HuH-7.5 (cell line): ENCODE results near the gene MAGEB18.

ENCODE experiments used
- DNase-seq: peaks from one replicate; pipeline ENCODE4 v3.0.0; 2011; ENCODE audit warnings: low spot score

MAGEB18 gene

DNA sequence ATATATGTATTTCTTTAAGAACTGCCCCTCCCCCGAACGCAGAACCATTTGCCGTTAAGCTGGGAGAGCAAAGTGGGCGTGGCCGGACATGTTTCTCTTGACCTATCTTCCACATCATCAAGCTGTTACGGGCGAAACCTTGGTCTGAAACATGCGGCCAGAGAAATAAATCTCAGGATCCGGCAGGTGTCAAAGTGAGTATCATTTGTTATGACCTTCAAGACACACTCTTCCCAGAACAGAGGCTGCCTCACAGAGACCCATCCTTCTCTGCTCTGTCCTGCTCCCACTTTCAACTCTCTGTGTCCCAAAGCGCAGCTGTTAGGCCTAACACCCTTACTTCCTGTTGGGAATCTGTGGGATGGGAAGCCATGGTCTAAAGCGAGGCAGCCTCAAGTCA, at the start of gene MAGEB18:
Gene MAGEB18, plus strand, starts transcription at position 70 of the 400 bp plus-strand sequence. CDS start 643 bp downstream, outside the sequence.
- DNase-seq, result no peak

DNA sequence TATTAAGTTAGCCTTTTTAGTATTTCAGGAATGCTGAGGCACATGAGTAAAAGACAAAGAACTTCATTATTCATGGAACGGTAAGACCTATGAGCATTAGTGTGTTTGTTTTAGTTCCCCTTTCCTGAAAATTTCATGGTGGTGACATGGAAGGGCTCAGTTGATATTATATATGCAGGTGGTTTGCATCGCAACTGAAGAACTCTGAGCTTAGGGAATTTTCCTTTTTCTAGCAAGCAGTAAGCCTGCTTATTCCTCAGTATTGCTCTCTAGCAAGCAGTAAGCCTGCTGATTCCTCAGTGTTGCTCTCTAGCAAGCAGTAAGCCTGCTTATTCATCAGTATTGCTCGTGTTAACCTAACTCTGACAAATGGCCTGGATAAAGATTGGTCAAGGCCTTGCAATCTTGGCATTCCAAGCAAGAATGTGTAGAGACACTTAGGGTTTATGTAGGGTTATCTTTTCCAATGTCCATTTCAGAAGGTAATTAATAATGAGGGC, 37.7 kb upstream of the MAGEB18 start:
- no peak for DNase-seq

DNA sequence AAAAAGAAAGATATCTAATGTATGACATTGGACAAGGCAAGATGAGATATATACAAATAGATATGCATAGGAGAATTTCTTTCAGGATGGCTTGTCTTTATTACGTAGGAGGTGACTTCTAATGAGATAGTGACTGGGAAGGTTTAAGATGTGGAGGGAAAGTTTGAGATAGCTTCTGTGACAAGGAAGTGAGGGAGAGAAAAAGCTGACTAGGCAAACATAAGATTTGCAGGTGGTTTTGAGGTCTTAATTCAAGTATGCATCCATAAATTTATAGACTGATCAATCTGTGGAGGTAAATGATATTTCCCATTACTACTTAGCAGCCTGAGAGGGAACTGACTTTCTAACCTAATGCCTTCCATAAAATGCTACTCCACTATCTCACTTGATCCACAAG, 29.0 kb upstream of the MAGEB18 start:
- DNase-seq, result no peak

DNA sequence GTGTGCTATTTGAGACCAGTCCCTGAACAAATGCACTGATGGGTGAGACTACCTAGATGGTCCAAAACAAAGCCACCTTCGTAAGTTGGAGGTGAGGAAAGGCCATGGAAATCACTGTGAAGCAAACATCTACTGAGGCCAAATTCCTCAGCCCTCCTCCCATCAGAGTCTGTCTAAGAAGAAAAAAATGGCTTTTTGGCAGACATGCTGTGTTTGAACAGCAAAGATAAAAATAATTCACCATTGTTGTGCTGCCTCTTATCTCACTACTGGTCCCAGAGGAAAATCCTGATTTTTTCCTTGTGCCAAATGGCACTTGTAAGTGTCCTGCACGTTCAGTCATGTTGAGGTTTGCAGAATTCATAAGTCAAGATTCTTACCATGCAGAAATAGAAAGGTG, 7.9 kb downstream of the MAGEB18 start:
- DNase-seq, result no peak

DNA sequence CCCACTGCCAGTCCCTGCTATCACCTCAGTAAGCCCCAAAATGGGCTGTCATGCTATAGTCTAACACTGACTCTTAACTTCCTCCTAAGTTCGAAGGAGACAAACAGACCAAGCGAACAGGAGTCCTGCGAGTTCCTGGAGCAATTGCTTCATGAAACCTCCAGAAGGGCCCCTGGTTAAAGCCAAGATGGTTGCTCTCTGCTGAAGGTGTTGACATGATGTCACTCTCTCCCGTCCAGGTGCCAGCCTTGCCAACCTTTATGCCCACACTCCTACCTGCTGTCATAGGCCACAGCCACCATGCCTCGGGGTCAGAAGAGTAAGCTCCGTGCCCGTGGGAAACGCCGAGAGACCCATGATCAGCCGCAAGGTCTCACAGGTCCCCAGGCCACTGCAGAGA, 22.2 kb downstream of the MAGEB18 start, which contains the start of gene MAGEB6B:
Gene MAGEB6B, plus strand, starts transcription at position 301 of the 400 bp plus-strand sequence. Its CDS starts 0 bp downstream, at position 301.
- DNase-seq, result no peak
